Gastroesophageal sphincter (tissue), 4 donors: ENCODE measurements around the gene TRIM63. TPM values are rescaled to one million over a fixed set of nuclear protein-coding genes. Genes with fewer than 3 reads are reported as not detected.

Experiments
- ATAC-seq: fragments of 150-250 bp; one replicate; pipeline ENCODE4 v1.9.1; 2016; ENCODE audit warnings: mild to moderate bottlenecking, moderate library complexity
- H3K27ac ChIP-seq, 4 donors: fragments of 200-600 bp; sonication (generic) in 3 of 4; 1 replicate in 3 of 4; 2 replicates in 1 of 4; pipeline ENCODE4 v1.5.1; 2016 to 2019
- H3K27me3 ChIP-seq: fragments of 200-600 bp; sonication (generic); one replicate; pipeline ENCODE4 v1.5.1; 2019
- H3K36me3 ChIP-seq, 2 donors: fragments of 200-600 bp; sonication (generic); one replicate each; pipeline ENCODE4 v1.5.1; 2019; ENCODE audit warnings: control low read depth in 1 of 2
- H3K4me1 ChIP-seq, 3 donors: fragments of 200-600 bp; sonication (generic); 1 replicate in 2 of 3; 2 replicates in 1 of 3; pipeline ENCODE4 v1.5.1; 2016 to 2019; ENCODE audit warnings: control low read depth in 2 of 3
- H3K4me3 ChIP-seq, 2 donors: fragments of 200-600 bp; sonication (generic); one replicate each; pipeline ENCODE4 v1.5.1; 2019; ENCODE audit warnings: mild to moderate bottlenecking in 1 of 2, moderate library complexity in 1 of 2
- H3K9me3 ChIP-seq, 3 donors: fragments of 200-600 bp; sonication (generic); one replicate each; pipeline ENCODE4 v1.5.1; 2017 to 2019; ENCODE audit warnings: control low read depth in 2 of 3
- EP300 ChIP-seq: sonication (generic); formaldehyde crosslinking; IDR thresholded peaks from one replicate; pipeline ENCODE4 v1.6.1; 2017; ENCODE audit warnings: antibody characterized with exemption, mild to moderate bottlenecking
- POLR2A ChIP-seq, 2 donors: fragments of 450-650 bp; IDR thresholded peaks; one replicate each; pipeline ENCODE4 v1.6.1; 2017; ENCODE audit warnings: antibody characterized with exemption in 2 of 2, mild to moderate bottlenecking in 2 of 2, moderate library complexity in 1 of 2
- POLR2AphosphoS5 ChIP-seq: sonication (generic); formaldehyde crosslinking; IDR thresholded peaks from one replicate; pipeline ENCODE4 v1.6.1; 2017; ENCODE audit warnings: antibody characterized with exemption
- WGBS, 2 donors: methylation state at CpG; one replicate each; pipeline ENCODE4 v1.1.5; 2018; ENCODE audit warnings: low coverage in 1 of 2; 5-methylcytosine and 5-hydroxymethylcytosine counted together
- total RNA-seq, 4 donors: library from RNA; depleted of rRNA; stranded (reverse); fragments of >200 nt; gene quantifications; one replicate each; pipeline ENCODE4 v1.1.0, GENCODE V29; 2016
- TF ChIP-seq, protein P1 (sequence below), 4 experiments: fragments of 200-600 bp in 2 of 4; fragments of 450-650 bp in 2 of 4; sonication (generic) in 1 of 4; IDR thresholded peaks; one replicate each; pipeline ENCODE4 v1.5.1; 2017 to 2019; ENCODE audit warnings: antibody characterized with exemption in 4 of 4, mild to moderate bottlenecking in 2 of 4, moderate library complexity in 2 of 4

TRIM63 gene
- total RNA-seq, 4 donors from 2014 or later: 0.15 to 2.3 (median 0.82) TPM

DNA sequence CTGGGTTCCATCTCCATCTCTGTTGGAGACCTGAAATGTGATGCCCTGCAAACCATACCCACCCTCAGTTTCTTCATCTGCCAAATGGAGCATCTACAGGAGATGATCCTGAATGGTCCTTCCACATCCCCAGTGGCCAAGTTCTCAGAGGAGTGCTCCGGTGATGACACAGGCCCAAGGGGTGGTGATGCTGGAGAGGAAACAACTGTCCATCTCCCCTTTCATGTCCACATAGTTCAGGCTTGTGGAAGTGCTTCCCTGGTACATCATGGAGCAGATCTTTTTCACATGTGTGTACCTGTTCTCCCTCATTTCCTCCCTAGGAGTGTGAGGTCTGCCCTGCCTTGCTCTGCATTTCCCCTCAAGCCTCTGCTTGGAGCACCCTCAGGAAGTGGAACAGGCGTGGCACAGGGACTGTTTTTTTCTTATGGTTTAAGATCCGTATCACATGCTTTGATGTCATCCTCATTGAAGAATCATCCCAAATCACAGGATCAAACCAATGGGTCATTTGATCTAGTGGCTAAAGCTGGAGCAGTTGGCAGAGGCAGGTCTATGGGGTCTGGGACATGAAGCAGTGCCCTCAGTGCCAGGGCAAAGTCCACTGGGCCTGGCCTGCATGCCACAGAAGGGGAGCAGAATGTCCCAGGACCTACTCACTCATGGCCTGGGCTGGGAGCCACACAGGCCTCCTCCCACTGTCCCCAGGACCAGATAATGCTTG lies 8.2 kb upstream of the TRIM63 start:
- WGBS, 2 donors: 69% methylated on average over 3 of the region's 3 CpGs; no CpG with 5 or more reads in 1 of the 2 donors
- Histone ChIP-seq H3K4me3 (no peak overlapping the region), H3K36me3 (no peaks in the 10 kb centered on the region), H3K27me3 (peaks cover 62% of the 10 kb centered on the region), H3K27ac (no peak overlapping the region), H3K4me1 (no peaks in the 10 kb centered on the region), H3K9me3 (no peaks in the 10 kb centered on the region)
- TF ChIP-seq POLR2AphosphoS5: no peak
- no peak for TF ChIP-seq POLR2A (IDR thresholded peaks at IDR 0.05)
- TF ChIP-seq, protein P1, sequence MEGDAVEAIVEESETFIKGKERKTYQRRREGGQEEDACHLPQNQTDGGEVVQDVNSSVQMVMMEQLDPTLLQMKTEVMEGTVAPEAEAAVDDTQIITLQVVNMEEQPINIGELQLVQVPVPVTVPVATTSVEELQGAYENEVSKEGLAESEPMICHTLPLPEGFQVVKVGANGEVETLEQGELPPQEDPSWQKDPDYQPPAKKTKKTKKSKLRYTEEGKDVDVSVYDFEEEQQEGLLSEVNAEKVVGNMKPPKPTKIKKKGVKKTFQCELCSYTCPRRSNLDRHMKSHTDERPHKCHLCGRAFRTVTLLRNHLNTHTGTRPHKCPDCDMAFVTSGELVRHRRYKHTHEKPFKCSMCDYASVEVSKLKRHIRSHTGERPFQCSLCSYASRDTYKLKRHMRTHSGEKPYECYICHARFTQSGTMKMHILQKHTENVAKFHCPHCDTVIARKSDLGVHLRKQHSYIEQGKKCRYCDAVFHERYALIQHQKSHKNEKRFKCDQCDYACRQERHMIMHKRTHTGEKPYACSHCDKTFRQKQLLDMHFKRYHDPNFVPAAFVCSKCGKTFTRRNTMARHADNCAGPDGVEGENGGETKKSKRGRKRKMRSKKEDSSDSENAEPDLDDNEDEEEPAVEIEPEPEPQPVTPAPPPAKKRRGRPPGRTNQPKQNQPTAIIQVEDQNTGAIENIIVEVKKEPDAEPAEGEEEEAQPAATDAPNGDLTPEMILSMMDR (IDR thresholded peaks at IDR 0.05): no peak
- TF ChIP-seq EP300: no peak
- ATAC-seq: no peak

- no peak for ATAC-seq
- H3K27ac ChIP-seq: no peak overlapping the region
- H3K36me3 ChIP-seq: no peaks in the 10 kb centered on the region
- no peak for TF ChIP-seq POLR2AphosphoS5
- no peak for TF ChIP-seq EP300
- TF ChIP-seq, protein P1 (IDR thresholded peaks at IDR 0.05): no peak
- TF ChIP-seq POLR2A (IDR thresholded peaks at IDR 0.05): no peak
- H3K4me1 ChIP-seq: no peaks in the 10 kb centered on the region
- WGBS, 2 donors: 17 to 21% methylated on average over 1 to 3 of the region's 6 CpGs
- H3K27me3 ChIP-seq: peaks cover 72% of the 10 kb centered on the region
- no peaks in the 10 kb centered on the region for H3K9me3 ChIP-seq
- H3K4me3 ChIP-seq: no peak overlapping the region
Observed at GRCh38 chr1:26072305-26072704, 4.9 kb upstream of the TRIM63 start.

DNA sequence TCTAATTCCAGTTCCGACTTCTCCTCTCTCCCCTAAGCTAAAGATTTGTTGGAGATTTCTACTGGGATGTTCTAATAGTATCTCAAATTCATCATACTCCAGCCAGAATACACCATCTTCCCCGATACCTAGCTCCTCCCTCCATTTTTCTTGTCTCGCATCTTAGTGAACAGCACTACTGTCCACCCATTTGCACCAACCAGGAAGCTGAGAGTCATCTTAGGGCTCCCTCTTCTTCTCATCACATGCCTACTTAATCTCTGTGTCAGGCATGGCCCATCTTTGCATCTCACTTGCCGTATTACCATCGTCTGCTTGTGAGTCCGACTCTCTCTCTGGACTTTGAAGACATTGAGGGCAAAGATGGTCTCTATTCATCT lies 3.5 kb upstream of the TRIM63 start:
- Histone ChIP-seq H3K27ac (no peak overlapping the region), H3K36me3 (no peaks in the 10 kb centered on the region), H3K9me3 (no peaks in the 10 kb centered on the region), H3K27me3 (peaks cover 74% of the 10 kb centered on the region), H3K4me3 (no peak overlapping the region), H3K4me1 (no peaks in the 10 kb centered on the region)
- no peak for ATAC-seq
- TF ChIP-seq, protein P1 (IDR thresholded peaks at IDR 0.05): no peak
- TF ChIP-seq EP300: no peak
- no peak for TF ChIP-seq POLR2A (IDR thresholded peaks at IDR 0.05)
- TF ChIP-seq POLR2AphosphoS5: no peak
- 81 to 94% methylated on average over 3 to 6 of the region's 6 CpGs for WGBS, 2 donors

GRCh38 chr1:26070296-26070962 lies 3.0 kb upstream of the TRIM63 start:
- Histone ChIP-seq H3K27me3 (peaks cover 74% of the 10 kb centered on the region), H3K4me1 (no peaks in the 10 kb centered on the region)

More at GRCh38 chr1:26070296-26070962, 3.0 kb upstream of the TRIM63 start:
- Histone ChIP-seq H3K36me3 (no peaks in the 10 kb centered on the region), H3K27ac (no peak overlapping the region), H3K9me3 (no peaks in the 10 kb centered on the region), H3K4me3 (no peak overlapping the region)
- 78 to 80% methylated on average over 2 to 4 of the region's 4 CpGs for WGBS, 2 donors
- no peak for TF ChIP-seq EP300
- TF ChIP-seq POLR2A (IDR thresholded peaks at IDR 0.05): no peak
- TF ChIP-seq, protein P1 (IDR thresholded peaks at IDR 0.05): no peak
- no peak for TF ChIP-seq POLR2AphosphoS5
- ATAC-seq: no peak
